MM.1S (cell line): Measurements from ENCODE around the gene SLC39A1.

ENCODE experiments used
- DNase-seq: peaks from one replicate; pipeline ENCODE4 v3.0.0-alpha.2; 2015
- H2AFZ ChIP-seq: fragments of 300-600 bp; sonication (generic); 2 replicates; pipeline ENCODE4 v1.6.0; 2016; ENCODE audit warnings: antibody characterized with exemption, low read length
- H3F3A ChIP-seq: fragments of 300-600 bp; sonication (generic); 2 replicates; pipeline ENCODE4 v1.6.1; 2016; ENCODE audit warnings: mild to moderate bottlenecking, antibody characterized with exemption, low read length, moderate library complexity, mixed read lengths; ENCODE audit not compliant: insufficient read depth
- H3K27ac ChIP-seq: fragments of 300-600 bp; sonication (generic); 2 replicates; pipeline ENCODE4 v1.5.1; 2016; ENCODE audit warnings: mild to moderate bottlenecking, low read length
- H3K27me3 ChIP-seq: fragments of 300-600 bp; sonication (generic); replicated peaks from 2 replicates; pipeline ENCODE4 v1.6.0; 2016; ENCODE audit warnings: low read length; ENCODE audit not compliant: insufficient read depth
- H3K36me3 ChIP-seq: fragments of 300-600 bp; sonication (generic); replicated peaks from 2 replicates; pipeline ENCODE4 v1.6.1; 2016; ENCODE audit warnings: mild to moderate bottlenecking, low read length, mixed read lengths; ENCODE audit not compliant: insufficient read depth
- H3K4me1 ChIP-seq: fragments of 300-600 bp; sonication (generic); 2 replicates; pipeline ENCODE4 v1.6.1; 2016; ENCODE audit warnings: low read length, mixed read lengths
- H3K4me2 ChIP-seq: fragments of 300-600 bp; sonication (generic); 2 replicates; pipeline ENCODE4 v1.6.0; 2016; ENCODE audit warnings: low read depth, low read length
- H3K4me3 ChIP-seq: fragments of 300-600 bp; sonication (generic); 2 replicates; pipeline ENCODE4 v1.5.1; 2016; ENCODE audit warnings: low read length, mixed read lengths
- H3K79me2 ChIP-seq: fragments of 300-600 bp; sonication (generic); 2 replicates; pipeline ENCODE4 v1.6.1; 2016; ENCODE audit warnings: mixed run types, low read length, mixed read lengths
- H3K9ac ChIP-seq: fragments of 300-600 bp; sonication (generic); 2 replicates; pipeline ENCODE4 v1.6.1; 2016; ENCODE audit warnings: low read length, mixed read lengths
- H3K9me2 ChIP-seq: fragments of 300-600 bp; sonication (generic); replicated peaks from 2 replicates; pipeline ENCODE4 v1.6.1; 2016; ENCODE audit warnings: mild to moderate bottlenecking, low read length, mixed read lengths; ENCODE audit not compliant: insufficient read depth
- H3K9me3 ChIP-seq: fragments of 300-600 bp; sonication (generic); replicated peaks from 2 replicates; pipeline ENCODE4 v1.6.1; 2016; ENCODE audit warnings: mild to moderate bottlenecking, low read length, mixed read lengths; ENCODE audit not compliant: insufficient read depth
- H4K20me1 ChIP-seq: fragments of 300-600 bp; sonication (generic); 2 replicates; pipeline ENCODE4 v1.6.1; 2016; ENCODE audit warnings: mild to moderate bottlenecking, low read length, moderate library complexity, mixed read lengths; ENCODE audit not compliant: insufficient read depth
- EZH2 ChIP-seq: fragments of 300-600 bp; sonication (generic); optimal IDR thresholded peaks from 2 replicates; pipeline ENCODE3; 2017; ENCODE audit warnings: low read depth, mild to moderate bottlenecking, antibody characterized with exemption, low read length, mixed read lengths
- EZH2phosphoT487 ChIP-seq: fragments of 300-600 bp; sonication (generic); IDR thresholded peaks from 2 replicates; pipeline ENCODE4 v1.6.1; 2018; ENCODE audit warnings: antibody characterized with exemption, low read length
- TF ChIP-seq, protein P1 (sequence below): fragments of 300-600 bp; sonication (generic); IDR thresholded peaks from 2 replicates; pipeline ENCODE4 v1.5.1; 2016; ENCODE audit warnings: antibody characterized with exemption, low read length, mixed read lengths

The SLC39A1 gene

DNA sequence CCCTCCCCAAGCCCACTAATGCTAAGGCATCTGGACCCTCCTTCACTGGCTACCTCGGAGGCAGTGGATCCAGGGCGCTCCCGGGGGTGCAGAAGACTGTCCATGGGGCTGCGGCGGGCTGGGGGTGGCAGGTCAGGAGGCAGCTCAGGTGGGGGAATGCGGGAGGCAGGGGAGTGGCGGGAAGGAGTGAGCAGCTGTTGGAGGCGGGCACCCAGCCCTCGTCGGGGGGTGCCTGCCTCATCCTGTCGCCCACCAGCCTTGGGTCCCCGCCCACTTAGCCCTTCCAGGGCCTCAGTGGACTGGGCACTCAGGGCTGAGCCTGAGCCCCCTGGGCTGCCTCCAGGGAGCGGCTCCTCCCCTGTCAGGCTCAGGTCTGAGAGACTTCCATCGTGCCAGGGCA lies 29.9 kb downstream of the SLC39A1 start:
- TF ChIP-seq, protein P1, sequence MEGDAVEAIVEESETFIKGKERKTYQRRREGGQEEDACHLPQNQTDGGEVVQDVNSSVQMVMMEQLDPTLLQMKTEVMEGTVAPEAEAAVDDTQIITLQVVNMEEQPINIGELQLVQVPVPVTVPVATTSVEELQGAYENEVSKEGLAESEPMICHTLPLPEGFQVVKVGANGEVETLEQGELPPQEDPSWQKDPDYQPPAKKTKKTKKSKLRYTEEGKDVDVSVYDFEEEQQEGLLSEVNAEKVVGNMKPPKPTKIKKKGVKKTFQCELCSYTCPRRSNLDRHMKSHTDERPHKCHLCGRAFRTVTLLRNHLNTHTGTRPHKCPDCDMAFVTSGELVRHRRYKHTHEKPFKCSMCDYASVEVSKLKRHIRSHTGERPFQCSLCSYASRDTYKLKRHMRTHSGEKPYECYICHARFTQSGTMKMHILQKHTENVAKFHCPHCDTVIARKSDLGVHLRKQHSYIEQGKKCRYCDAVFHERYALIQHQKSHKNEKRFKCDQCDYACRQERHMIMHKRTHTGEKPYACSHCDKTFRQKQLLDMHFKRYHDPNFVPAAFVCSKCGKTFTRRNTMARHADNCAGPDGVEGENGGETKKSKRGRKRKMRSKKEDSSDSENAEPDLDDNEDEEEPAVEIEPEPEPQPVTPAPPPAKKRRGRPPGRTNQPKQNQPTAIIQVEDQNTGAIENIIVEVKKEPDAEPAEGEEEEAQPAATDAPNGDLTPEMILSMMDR = no peak
- TF ChIP-seq EZH2 (no peak), EZH2phosphoT487 (no peak)
- Histone ChIP-seq H3K4me1 (no peaks in the 10 kb centered on the region), H3K79me2 (no peaks in the 10 kb centered on the region), H3K36me3 (no peaks in the 10 kb centered on the region; the same call in none of the 2 replicates), H3K9me3 (no peaks in the 10 kb centered on the region), H2AFZ (no peak overlapping the region), H3K27me3 (no peaks in the 10 kb centered on the region), H3F3A (peaks cover 1% of the 10 kb centered on the region; the same call in 1 of the 2 replicates), H3K27ac (no peak overlapping the region), H4K20me1 (no peaks in the 10 kb centered on the region), H3K4me3 (no peak overlapping the region), H3K9ac (no peak overlapping the region), H3K9me2 (no peaks in the 10 kb centered on the region), H3K4me2 (no peak overlapping the region)
- no peak for DNase-seq

DNA sequence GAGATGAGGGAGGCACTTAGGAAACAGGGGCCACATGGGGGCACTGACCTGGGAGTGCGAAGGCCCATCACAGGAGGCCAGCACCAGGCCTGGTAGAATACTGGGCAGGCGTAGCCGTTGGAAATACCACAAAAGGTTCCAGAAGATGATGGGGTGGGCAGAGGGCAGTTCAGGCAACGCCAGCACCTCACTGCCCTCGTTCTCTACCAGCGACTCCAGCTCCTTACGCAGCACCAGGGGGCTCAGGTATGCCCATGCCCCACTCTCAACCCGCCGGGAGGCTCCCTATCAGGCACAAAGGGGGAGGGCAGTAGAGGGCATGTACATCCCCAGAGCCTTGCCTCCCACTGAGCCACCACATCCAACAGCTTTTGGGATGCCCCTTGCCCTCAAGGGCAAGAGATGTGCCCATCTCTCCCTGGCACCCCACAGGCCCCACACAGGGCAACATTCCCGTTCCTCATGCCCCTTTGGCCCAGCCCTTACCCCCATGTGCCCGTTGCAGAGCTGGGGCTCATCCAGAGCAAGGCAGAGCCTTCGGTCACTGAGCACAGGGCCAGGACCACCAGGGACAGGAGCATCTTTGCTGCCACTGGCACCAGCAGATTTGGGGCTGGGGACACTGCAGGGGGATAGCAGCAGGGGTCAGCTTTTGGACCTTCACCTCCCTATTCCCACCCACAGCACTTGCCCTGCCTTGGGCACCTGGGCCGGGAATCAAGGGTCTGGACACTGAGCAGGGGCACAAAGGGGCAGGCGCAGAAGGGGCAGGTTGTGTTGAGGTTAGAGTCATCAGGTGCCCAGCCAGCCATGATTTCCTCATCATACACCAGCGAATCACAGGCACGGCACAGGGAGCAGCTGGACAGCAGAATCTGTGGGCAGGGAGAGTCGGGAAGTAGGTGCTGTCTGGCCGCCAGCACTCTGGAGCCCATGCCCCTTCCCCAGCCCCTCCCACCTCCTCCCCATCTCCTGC lies 30.9 kb downstream of the SLC39A1 start:
- H3K27ac ChIP-seq = no peak overlapping the region
- H3K4me1 ChIP-seq = no peaks in the 10 kb centered on the region
- no peak overlapping the region for H3K4me3 ChIP-seq
- TF ChIP-seq, protein P1 = no peak
- TF ChIP-seq EZH2 (no peak), EZH2phosphoT487 (no peak)
- H3K4me2 ChIP-seq = no peak overlapping the region
- no peak overlapping the region for H3K9ac ChIP-seq
- H3F3A ChIP-seq = peaks cover 5% of the 10 kb centered on the region; the same call in 1 of the 2 replicates
- no peaks in the 10 kb centered on the region for H3K79me2 ChIP-seq
- no peaks in the 10 kb centered on the region for H3K9me3 ChIP-seq
- no peaks in the 10 kb centered on the region for H4K20me1 ChIP-seq
- H2AFZ ChIP-seq = no peak overlapping the region
- H3K36me3 ChIP-seq = no peaks in the 10 kb centered on the region; the same call in none of the 2 replicates
- no peaks in the 10 kb centered on the region for H3K27me3 ChIP-seq
- no peak for DNase-seq
- no peaks in the 10 kb centered on the region for H3K9me2 ChIP-seq

DNA sequence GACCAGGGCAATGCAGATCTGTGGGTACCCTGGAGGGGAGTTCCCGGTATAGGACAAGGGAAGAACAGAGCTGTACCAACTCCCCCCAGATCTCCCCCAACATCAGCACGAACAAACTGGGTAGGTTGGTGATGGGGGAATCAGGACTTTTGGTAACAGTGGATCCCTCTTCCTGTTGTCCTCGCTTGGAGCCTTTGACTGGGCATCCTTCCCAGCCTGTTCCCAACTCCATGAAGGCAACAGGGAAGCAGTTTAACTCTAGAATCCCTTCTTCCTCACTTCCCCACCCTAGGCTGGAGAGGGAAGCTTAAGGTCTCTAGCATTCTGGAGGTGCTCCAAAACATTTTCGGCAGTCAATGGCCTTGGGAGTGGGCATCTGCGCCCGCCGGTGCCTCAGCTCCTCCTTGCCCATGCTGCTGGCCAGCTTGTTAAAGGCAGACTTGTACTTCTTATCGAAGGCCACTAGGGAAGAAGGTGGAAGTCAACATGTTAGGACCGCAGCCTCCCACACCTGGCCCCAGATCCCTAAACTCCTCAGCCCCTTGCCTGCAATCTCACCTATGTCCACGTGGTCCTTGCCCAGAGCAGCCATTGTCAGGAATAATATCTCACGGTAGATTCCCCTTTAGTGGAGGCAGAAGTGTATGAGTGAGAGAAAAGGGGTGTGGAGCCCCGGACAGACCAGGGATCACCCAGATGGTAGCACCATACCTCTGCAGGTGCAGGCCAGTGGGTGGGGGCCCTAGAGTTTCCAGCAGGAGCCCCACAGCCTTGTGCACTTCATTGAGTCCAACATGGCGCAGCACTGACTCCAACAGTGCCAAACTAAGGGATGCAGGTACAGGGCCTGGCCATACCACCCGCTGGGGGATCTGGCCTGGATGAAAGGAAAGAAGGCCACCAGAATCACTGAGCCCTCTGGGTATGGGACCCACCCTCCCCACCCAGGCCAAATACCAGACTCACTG lies 33.1 kb downstream of the SLC39A1 start:
- Histone ChIP-seq H3F3A (peaks cover 14% of the 10 kb centered on the region; the same call in 1 of the 2 replicates), H3K4me1 (no peaks in the 10 kb centered on the region), H3K27me3 (no peaks in the 10 kb centered on the region), H4K20me1 (no peaks in the 10 kb centered on the region), H3K36me3 (no peaks in the 10 kb centered on the region), H2AFZ (no peak overlapping the region), H3K4me2 (no peak overlapping the region), H3K4me3 (no peak overlapping the region), H3K9ac (no peak overlapping the region), H3K9me2 (no peaks in the 10 kb centered on the region), H3K9me3 (no peaks in the 10 kb centered on the region), H3K27ac (no peak overlapping the region), H3K79me2 (no peaks in the 10 kb centered on the region)
- TF ChIP-seq EZH2 = no peak
- no peak for DNase-seq
